ENCODE measurements around the gene ITPR2.

ITPR2 gene

GRCh38 chr12:26821212-26821701, 11.7 kb downstream of the ITPR2 start:
- DNase-seq (ENCODE audit: low spot score), result no peak

DNA sequence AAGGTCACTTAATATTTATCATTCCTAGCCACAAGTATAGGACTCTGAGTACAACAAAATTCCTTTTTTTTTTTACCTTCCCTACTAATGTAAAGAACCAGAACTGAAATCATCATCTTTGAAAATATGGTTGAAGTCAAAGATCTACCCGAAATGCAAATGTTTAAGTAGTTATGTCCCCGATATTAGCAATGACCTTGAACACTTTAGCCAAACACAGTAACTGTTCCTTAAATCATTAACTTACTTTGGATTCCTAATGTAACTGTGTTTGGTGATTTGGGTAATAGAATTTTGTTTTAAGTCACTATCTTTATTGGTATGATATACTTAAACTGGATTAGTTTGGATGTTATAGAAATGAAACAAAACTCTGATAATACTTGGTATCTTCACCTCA, 14.4 kb downstream of the ITPR2 start:
- no peak for DNase-seq (ENCODE audit: low spot score)

GRCh38 chr12:26818201-26818600, 14.8 kb downstream of the ITPR2 start:
- DNase-seq (ENCODE audit: low spot score), result no peak

GRCh38 chr12:26817183-26817591, 15.8 kb downstream of the ITPR2 start:
- no peak for DNase-seq (ENCODE audit: low spot score)

- DNase-seq (ENCODE audit: low spot score), result no peak
Observed at GRCh38 chr12:26813812-26814211, 19.2 kb downstream of the ITPR2 start.

DNA sequence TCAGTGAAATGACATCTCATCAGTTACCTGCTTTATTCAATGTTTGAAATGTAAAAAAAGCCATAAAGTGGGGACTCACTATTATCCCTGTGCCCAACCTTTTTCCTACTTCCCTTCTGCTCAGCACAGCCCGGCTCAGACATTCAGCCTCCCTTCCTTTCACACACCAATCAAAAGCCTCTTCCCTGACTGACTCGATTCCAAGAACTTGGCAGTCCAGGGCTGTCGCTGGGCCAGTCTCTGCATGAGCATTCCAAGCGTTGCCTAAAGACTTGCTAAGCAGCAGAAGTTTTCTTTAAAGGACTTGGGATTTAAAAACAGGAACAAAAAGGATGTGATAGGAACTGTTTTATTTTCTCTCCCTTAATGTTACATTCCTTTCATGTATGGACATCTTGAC, 22.7 kb downstream of the ITPR2 start:
- DNase-seq (ENCODE audit: low spot score), result no peak

DNA sequence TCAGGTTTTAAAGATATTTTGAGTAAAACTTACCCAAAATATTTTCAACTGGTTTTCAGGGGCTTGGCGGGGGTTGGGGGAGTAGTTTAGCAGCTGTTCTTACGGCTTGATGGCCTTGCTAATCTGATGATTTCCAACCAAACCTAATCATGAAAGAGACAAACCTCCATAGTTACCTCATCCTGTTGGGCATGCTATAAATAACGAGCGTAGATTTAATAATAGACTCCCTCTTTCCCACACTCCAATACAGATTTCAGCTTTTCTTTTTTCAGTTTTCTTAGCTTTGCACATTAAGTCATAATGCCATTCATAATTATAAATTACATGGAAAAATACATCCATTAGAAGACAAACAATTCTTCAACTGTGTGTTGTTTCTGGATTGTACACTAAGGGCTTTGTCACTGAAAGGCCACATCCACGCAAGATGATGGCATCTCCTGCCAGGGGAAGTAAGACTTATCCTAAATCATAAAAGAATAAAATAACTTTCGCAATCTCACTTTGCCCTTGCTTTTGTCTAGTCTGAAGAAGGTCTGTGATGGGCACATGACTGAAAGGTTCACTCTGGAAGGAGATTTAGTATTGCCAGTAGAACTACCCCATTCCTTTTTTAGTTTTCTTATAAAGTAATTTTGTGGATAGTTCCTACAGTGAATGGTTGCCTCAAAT, 23.2 kb downstream of the ITPR2 start:
- DNase-seq (ENCODE audit: low spot score), result no peak

- DNase-seq (ENCODE audit: low spot score), result no peak
Observed at GRCh38 chr12:26808766-26809476, 24.1 kb downstream of the ITPR2 start.

- DNase-seq (ENCODE audit: low spot score), result no peak
Observed at GRCh38 chr12:26807292-26807691, 25.7 kb downstream of the ITPR2 start.

- DNase-seq (ENCODE audit: low spot score), result no peak
Observed at GRCh38 chr12:26806556-26806955, 26.4 kb downstream of the ITPR2 start.

GRCh38 chr12:26805401-26805971, 27.5 kb downstream of the ITPR2 start:
- no peak for DNase-seq (ENCODE audit: low spot score)

DNA sequence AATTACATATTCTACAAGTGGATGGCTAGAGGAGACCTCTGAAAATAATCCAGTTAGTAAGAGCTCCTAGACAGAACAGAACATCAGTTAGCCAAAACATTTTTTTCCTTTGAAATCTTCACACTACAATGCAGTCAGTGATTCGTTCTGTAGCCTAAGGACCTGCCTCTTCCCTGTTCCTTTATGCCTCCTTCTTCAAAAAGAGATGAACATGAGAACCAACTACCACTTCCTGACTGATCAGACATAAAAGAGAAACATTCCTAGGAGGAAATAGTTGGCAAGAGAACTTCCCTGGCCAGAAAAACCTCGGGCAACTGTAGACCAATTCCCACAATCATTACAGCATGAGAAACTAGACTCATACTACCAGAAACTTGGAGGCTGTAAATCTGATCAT, 29.4 kb downstream of the ITPR2 start:
- no peak for DNase-seq (ENCODE audit: low spot score)

DNA sequence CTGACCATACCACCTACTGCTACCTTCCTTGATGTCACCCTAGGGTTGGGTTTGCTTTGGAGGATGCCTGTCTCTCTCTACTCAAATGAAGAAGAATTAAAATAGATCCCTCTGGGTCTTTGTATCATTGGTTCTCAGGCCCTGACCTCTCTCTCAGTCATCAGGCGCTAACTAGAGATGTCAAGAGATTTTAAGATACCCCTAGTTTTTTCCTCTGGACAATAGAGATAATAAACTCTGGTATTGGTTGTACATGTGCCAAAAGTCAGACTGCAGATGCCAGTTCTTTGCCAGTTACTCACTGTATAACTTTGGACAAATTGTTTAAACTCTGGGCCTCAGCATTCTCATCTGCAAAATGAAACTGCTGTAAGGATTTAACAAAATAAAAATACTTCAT, 31.5 kb downstream of the ITPR2 start:
- DNase-seq (ENCODE audit: low spot score), result no peak

DNA sequence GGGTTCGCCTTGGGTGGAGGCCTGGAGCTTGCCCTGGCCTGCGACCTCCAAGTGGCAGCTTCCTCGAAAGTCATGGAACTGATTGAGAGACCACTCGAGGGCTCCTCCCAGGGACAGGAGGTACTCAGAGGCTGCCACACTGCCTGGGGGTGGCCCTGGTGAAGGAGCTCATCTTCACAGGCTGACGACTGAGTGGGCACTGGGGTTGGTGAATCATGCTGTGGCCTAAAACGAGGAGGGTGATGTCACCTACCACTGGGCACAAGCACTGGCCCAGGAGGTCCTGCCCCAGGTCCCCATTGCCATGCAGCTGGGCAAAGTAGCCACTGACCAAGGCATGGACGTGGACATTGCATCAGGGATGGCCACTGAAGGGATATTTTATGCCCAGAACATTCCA, 32.1 kb downstream of the ITPR2 start:
- no peak for DNase-seq (ENCODE audit: low spot score)

DNA sequence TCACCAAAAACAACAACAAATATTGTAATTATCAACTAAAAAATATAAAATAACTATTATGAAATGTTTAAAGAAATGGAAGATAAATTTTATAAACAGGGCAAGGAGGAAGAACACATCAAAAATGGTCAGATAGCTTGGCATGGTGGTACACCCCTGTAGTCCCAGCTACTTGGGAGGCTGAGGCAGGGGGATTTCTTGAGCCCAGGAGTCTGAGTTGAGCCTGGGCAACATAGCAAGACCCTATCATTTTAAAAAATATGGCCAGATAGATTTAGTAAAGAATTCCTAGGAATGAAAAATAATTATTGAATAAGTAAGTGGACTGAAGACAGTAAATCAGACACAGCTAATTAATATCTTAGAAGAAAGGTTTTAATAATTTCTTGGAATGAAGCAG, 32.6 kb downstream of the ITPR2 start:
- DNase-seq (ENCODE audit: low spot score), result no peak

GRCh38 chr12:26799741-26800140, 33.3 kb downstream of the ITPR2 start:
- DNase-seq (ENCODE audit: low spot score), result no peak

- no peak for DNase-seq (ENCODE audit: low spot score)
Observed at GRCh38 chr12:26798640-26799039, 34.4 kb downstream of the ITPR2 start.

DNA sequence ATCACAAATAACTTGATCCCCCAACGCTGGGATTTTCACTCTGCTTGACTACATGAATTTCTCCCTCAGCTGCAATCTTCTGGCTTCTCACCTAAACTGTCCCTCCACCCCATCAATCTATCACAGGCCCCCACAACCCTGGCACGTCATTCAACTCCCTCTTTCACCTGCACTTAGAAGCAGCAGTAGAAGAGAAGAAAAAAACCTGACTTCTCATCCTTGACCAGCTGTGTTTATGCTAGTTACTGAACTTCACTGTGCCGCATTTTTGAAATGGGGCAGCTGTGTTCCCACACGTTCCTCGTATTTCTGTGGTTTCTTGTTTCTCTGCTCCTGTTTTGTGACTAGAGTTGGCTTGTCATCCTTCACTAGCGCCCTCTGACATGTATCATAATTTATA, 35.0 kb downstream of the ITPR2 start:
- no peak for DNase-seq (ENCODE audit: low spot score)

- no peak for DNase-seq (ENCODE audit: low spot score)
Observed at GRCh38 chr12:26795910-26796309, 37.1 kb downstream of the ITPR2 start.

DNA sequence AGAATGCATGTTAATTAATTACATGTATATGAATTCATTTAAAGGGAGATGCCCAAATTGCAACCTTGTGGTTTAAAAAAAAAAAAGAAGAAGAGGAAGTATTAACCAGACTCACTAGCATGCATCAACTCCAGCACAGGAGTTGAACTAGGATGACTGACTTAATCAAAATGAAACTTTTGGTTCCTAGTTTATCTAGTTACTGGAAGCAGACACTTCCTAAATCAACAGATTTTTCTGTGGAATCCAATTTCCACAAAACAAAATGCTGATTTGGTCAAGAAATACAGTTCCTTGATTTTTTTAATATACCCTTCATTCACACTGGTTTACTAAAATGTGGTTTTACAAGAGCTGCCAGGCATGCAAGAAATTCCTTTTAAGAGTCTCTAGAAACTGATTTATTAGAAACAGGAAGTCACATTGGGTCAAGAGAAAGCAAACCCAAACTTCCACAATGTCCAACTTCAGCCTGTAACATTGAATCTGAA, 41.6 kb downstream of the ITPR2 start:
- no peak for DNase-seq (ENCODE audit: low spot score)

GRCh38 chr12:26790645-26790994, 42.4 kb downstream of the ITPR2 start:
- DNase-seq (ENCODE audit: low spot score), result no peak

GRCh38 chr12:26789731-26790644, 43.0 kb downstream of the ITPR2 start:
- DNase-seq (ENCODE audit: low spot score), result no peak

Data from HuH-7 (cell line).